MCF 10A (cell line): ENCODE data around the gene ETF1. TPM values are rescaled to one million over a fixed set of nuclear protein-coding genes. Genes with fewer than 3 reads are reported as not detected.

Experiments used
- BruUV-seq: library from RNA; stranded (reverse); fragments of 400-500 nt; replicated peaks from 2 replicates; lab custom pipeline; 2021; lab: Mats Ljungman, UMichigan
- CTCF ChIA-PET: fragments of 300-600 bp; sonication (Branson Sonifier 250); formaldehyde crosslinking; extraction: SDS; loops from one replicate; lab custom pipeline; 2021; ENCODE audit warnings: antibody characterized with exemption, inconsistent platforms; lab: Yijun Ruan, JAX
- POLR2A ChIA-PET: fragments of 300-600, 350-650 bp; sonication (Branson Sonifier 250); formaldehyde crosslinking; extraction: SDS; loops from one replicate; lab custom pipeline; 2020; ENCODE audit warnings: antibody characterized with exemption, inconsistent platforms; lab: Yijun Ruan, JAX
- DNase-seq: peaks from one replicate; pipeline ENCODE4 v3.0.0-alpha.2; 2018; ENCODE audit not compliant: unreplicated experiment
- H3K27ac Mint-ChIP-seq: one replicate; pipeline ENCODE4 v1.8.0; 2022; ENCODE audit warnings: mild to moderate bottlenecking, low read depth, mixed read lengths; ENCODE audit not compliant: unreplicated experiment
- H3K27me3 Mint-ChIP-seq: one replicate; pipeline ENCODE4 v1.8.0; 2022; ENCODE audit warnings: mixed read lengths; ENCODE audit not compliant: insufficient read depth, unreplicated experiment
- H3K36me3 Mint-ChIP-seq: one replicate; pipeline ENCODE4 v1.8.0; 2022; ENCODE audit warnings: mild to moderate bottlenecking, moderate library complexity, mixed read lengths; ENCODE audit not compliant: insufficient read depth, unreplicated experiment
- H3K4me1 Mint-ChIP-seq: one replicate; pipeline ENCODE4 v1.8.0; 2022; ENCODE audit warnings: mixed read lengths; ENCODE audit not compliant: insufficient read depth, unreplicated experiment
- H3K4me3 Mint-ChIP-seq: one replicate; pipeline ENCODE4 v1.8.0; 2022; ENCODE audit warnings: mild to moderate bottlenecking, moderate library complexity, mixed read lengths; ENCODE audit not compliant: unreplicated experiment
- H3K9me3 Mint-ChIP-seq: one replicate; pipeline ENCODE4 v1.8.0; 2022; ENCODE audit warnings: mixed read lengths; ENCODE audit not compliant: unreplicated experiment
- intact Hi-C: fragments of 100-400 bp; cut with micrococcal nuclease; formaldehyde crosslinking; loops from 2 replicates; pipeline ENCODE4 v1.14.1; 2022
- total RNA-seq: library from RNA; stranded (reverse); gene quantifications from 2 replicates; pipeline ENCODE4 v1.2.3, GENCODE V29; 2022
- TF ChIP-seq, protein P1 (sequence below): fragments of 200-600 bp; IDR thresholded peaks from one replicate; pipeline ENCODE4 v1.8.0; 2022; ENCODE audit warnings: antibody characterized with exemption, mild to moderate bottlenecking; ENCODE audit not compliant: unreplicated experiment

The ETF1 gene
- total RNA-seq, 1 experiment from 2014 or later = 349 TPM

DNA sequence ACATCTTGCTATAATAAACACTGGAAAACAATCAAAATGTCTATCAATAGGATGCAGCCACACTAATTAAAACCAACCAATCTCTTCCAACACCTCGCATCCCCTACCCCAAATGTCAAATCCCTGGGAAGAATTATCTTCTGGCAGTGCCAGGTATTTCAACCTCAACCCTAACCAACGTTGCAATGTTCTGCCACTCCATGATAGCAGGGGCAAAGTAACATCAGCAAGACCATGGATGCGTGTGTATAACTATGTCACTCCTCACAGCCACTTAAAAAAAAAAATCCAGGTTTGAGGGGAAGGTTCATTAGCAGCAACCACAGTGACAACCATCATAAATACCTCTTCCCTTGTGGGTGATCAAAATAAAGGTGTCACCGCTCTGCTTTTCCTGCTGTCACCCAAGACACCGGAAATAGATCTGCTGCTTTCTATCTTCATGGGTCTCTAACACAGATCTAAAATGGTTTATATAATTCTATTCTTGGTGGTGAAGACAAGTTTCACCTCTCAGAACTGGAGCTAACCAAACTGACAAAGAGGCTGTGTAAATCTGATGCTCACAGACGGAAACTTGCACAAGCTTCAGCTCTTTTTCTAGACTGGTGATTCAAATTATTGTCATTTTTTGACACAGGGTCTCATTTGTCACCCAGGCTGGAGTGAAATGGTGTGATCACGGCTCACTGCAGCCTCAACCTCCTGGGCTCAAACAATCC, 22.2 kb upstream of the ETF1 start:
- BruUV-seq = no TSS peak
- intact Hi-C loops = no loop called here
- POLR2A ChIA-PET = interaction anchor here (0.6 to 3.2 kb wide), 9 partner anchors 9 to 708 kb away, joined by 3 to 20 read pairs (median 4); partner anchors contain the start of genes ETF1 and HSPA9

DNA sequence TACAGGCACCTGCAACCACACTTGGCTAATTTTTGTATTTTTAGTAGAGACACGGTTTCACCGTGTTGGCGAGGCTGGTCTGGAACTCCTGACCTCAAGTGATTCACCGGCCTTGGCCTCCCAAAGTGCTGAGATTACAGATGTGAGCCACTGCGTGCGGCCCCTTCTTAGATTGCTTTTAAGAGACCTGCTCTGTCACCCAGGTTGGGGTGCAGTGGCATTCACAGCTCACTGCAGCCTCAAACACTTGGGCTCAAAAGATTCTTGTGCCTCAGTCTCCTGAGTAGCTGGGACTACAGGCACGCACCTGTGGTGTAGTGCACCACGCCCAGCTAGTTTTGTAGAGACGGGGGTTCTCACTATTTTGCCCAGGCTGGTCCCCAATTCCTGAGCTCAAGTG, 21.2 kb upstream of the ETF1 start:
- H3K4me3 Mint-ChIP-seq = no peak overlapping the region
- intact Hi-C loops = no loop called here
- H3K9me3 Mint-ChIP-seq = no peaks in the 10 kb centered on the region
- peak overlapping the region; percentile 18 for H3K27ac Mint-ChIP-seq
- ChIA-PET POLR2A (interaction anchor here (1.6 to 3.2 kb wide), 3 partner anchors 11 to 99 kb away, joined by 6 to 17 read pairs (median 9); partner anchors contain the start of genes EGR1, ETF1 and HSPA9), CTCF (interaction anchor here (0.5 to 1.1 kb wide), 5 partner anchors 13 to 198 kb away, joined by 3 to 4 read pairs (median 3); no protein-coding TSS in a partner anchor)
- peaks cover 95% of the 10 kb centered on the region for H3K36me3 Mint-ChIP-seq
- H3K4me1 Mint-ChIP-seq = peaks cover 28% of the 10 kb centered on the region
- no peaks in the 10 kb centered on the region for H3K27me3 Mint-ChIP-seq
- no peak for DNase-seq
- TF ChIP-seq, protein P1, sequence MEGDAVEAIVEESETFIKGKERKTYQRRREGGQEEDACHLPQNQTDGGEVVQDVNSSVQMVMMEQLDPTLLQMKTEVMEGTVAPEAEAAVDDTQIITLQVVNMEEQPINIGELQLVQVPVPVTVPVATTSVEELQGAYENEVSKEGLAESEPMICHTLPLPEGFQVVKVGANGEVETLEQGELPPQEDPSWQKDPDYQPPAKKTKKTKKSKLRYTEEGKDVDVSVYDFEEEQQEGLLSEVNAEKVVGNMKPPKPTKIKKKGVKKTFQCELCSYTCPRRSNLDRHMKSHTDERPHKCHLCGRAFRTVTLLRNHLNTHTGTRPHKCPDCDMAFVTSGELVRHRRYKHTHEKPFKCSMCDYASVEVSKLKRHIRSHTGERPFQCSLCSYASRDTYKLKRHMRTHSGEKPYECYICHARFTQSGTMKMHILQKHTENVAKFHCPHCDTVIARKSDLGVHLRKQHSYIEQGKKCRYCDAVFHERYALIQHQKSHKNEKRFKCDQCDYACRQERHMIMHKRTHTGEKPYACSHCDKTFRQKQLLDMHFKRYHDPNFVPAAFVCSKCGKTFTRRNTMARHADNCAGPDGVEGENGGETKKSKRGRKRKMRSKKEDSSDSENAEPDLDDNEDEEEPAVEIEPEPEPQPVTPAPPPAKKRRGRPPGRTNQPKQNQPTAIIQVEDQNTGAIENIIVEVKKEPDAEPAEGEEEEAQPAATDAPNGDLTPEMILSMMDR = no peak
- no TSS peak for BruUV-seq

More for the DNA sequence above, 22.2 kb upstream of the ETF1 start:
- no peak overlapping the region for H3K27ac Mint-ChIP-seq
- TF ChIP-seq, protein P1 = no peak
- no peak overlapping the region for H3K4me3 Mint-ChIP-seq
- H3K27me3 Mint-ChIP-seq = no peaks in the 10 kb centered on the region
- CTCF ChIA-PET = interaction anchor here (0.5 to 2.2 kb wide), 7 partner anchors 10 to 160 kb away, joined by 3 to 15 read pairs (median 4); no protein-coding TSS in a partner anchor
- peaks cover 29% of the 10 kb centered on the region for H3K4me1 Mint-ChIP-seq
- no peaks in the 10 kb centered on the region for H3K9me3 Mint-ChIP-seq
- H3K36me3 Mint-ChIP-seq = peaks cover 95% of the 10 kb centered on the region
- no peak for DNase-seq

DNA sequence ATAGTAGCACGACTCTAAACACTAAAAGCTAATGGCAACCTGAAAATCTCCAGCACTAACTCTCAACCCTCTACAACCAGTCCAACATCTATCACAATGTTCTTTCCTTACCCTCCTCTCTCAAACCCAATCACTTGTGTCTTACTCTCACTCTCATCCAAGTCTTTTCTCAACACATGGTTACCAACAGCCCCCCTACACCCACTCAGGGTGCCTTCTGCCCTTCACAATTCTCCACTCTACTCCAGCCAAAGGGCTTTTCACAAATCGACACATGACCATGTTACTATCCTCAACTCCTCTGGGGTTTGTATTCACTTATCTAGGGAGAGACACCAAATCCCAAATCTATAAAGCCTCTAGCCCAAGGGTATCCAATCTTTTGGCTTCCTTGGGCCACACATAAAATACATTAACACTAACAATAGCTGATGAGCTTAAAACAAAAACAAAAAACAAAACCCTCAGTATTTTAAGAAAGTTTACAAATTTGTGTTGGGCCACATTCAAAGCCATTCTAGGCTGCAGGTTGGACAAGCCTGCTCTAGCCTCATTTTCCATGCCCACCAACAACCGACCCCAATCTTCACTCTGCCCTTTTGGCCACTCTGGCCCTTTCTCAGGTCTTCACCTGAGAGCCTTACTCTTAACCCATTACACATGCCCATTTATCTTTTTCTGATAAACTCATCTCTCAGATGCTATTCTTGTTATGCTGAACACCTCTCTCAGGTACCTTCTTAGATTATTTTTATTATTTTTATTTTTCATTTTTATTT, 20.5 kb upstream of the ETF1 start:
- Mint-ChIP-seq H3K9me3 (no peaks in the 10 kb centered on the region), H3K4me3 (no peak overlapping the region), H3K4me1 (peaks cover 21% of the 10 kb centered on the region), H3K36me3 (peaks cover 95% of the 10 kb centered on the region), H3K27ac (peak overlapping the region; percentile 18), H3K27me3 (no peaks in the 10 kb centered on the region)
- no TSS peak for BruUV-seq
- TF ChIP-seq, protein P1 = no peak
- ChIA-PET CTCF (interaction anchor here (0.8 to 1.6 kb wide), 6 partner anchors 12 to 212 kb away, joined by 3 to 7 read pairs (median 4); no protein-coding TSS in a partner anchor), POLR2A (interaction anchor here (0.6 to 3.2 kb wide), 6 partner anchors 8 to 270 kb away, joined by 3 to 17 read pairs (median 5); partner anchors contain the start of genes EGR1, ETF1 and HSPA9)
- DNase-seq = no peak
- intact Hi-C loops = no loop called here

DNA sequence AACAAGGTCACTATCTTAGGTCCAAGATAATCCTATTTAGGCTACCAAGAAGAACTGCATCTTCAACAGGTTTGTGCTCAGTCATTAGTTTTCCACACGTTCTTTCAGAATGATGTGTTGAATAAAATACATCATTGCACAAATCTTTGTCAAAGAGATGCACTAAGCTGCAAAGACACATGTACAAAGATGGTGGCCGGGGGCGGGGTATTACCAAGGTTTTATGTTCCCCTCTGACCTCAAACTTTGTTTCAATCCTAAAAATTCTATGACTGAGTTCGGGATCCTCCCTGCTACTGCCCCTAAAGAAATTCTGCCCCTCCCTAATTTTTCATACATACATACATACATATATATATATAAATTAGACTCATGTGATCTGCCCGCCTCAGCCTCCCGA, 17.9 kb upstream of the ETF1 start:
- no TSS peak for BruUV-seq
- CTCF ChIA-PET = interaction anchor here (1.2 kb wide), 1 partner anchor 13 kb away, joined by 4 read pairs; no protein-coding TSS in a partner anchor
- Mint-ChIP-seq H3K27me3 (no peaks in the 10 kb centered on the region), H3K4me1 (peaks cover 7% of the 10 kb centered on the region), H3K36me3 (peaks cover 95% of the 10 kb centered on the region), H3K9me3 (no peaks in the 10 kb centered on the region), H3K27ac (no peak overlapping the region), H3K4me3 (no peak overlapping the region)
- intact Hi-C loops = no loop called here
- DNase-seq = no peak
- TF ChIP-seq, protein P1 = no peak
- POLR2A ChIA-PET = interaction anchor here (0.6 to 1.1 kb wide), 4 partner anchors 10 to 18 kb away, joined by 3 to 5 read pairs (median 3); partner anchors contain the start of gene ETF1
